HG02571 (cell line): ENCODE results near the gene WLS.

Source experiments
- ATAC-seq: cut with Tn5 transposase; IDR thresholded peaks from one replicate; pipeline ENCODE4 v1.9.1; 2021; ENCODE audit warnings: mild to moderate bottlenecking, moderate library complexity; ENCODE audit not compliant: unreplicated experiment

The WLS gene

GRCh38 chr1:68229650-68230483, 2.5 kb downstream of the WLS start:
- ATAC-seq: no peak

- no peak for ATAC-seq
Observed at GRCh38 chr1:68228851-68229250, 3.5 kb downstream of the WLS start.

- ATAC-seq: no peak
Observed at GRCh38 chr1:68227598-68227997, 4.7 kb downstream of the WLS start.

- no peak for ATAC-seq
Observed at GRCh38 chr1:68225781-68226180, 6.5 kb downstream of the WLS start.

GRCh38 chr1:68223687-68224086, 8.6 kb downstream of the WLS start:
- no peak for ATAC-seq

- ATAC-seq: no peak
Observed at GRCh38 chr1:68221980-68222373, 10.3 kb downstream of the WLS start.

GRCh38 chr1:68221001-68221979, 11.0 kb downstream of the WLS start:
- no peak for ATAC-seq

- ATAC-seq: no peak
Observed at GRCh38 chr1:68220420-68220819, 11.9 kb downstream of the WLS start.

- no peak for ATAC-seq
Observed at GRCh38 chr1:68218490-68218889, 13.8 kb downstream of the WLS start.

GRCh38 chr1:68217618-68218017, 14.7 kb downstream of the WLS start:
- no peak for ATAC-seq

GRCh38 chr1:68217060-68217554, 15.2 kb downstream of the WLS start:
- ATAC-seq: no peak

- ATAC-seq: no peak
Observed at GRCh38 chr1:68216089-68216772, 16.1 kb downstream of the WLS start.

GRCh38 chr1:68213843-68214242, 18.5 kb downstream of the WLS start:
- no peak for ATAC-seq

GRCh38 chr1:68211761-68212380, 20.5 kb downstream of the WLS start:
- no peak for ATAC-seq

GRCh38 chr1:68210829-68211228, 21.5 kb downstream of the WLS start:
- no peak for ATAC-seq

GRCh38 chr1:68210027-68210426, 22.3 kb downstream of the WLS start:
- ATAC-seq: no peak

- no peak for ATAC-seq
Observed at GRCh38 chr1:68206848-68207689, 25.3 kb downstream of the WLS start.

- no peak for ATAC-seq
Observed at GRCh38 chr1:68205794-68206358, 26.4 kb downstream of the WLS start.

GRCh38 chr1:68204977-68205630, 27.2 kb downstream of the WLS start:
- no peak for ATAC-seq
